ENCODE measurements around the gene PSG11. TPM values are rescaled to one million over a fixed set of nuclear protein-coding genes. Genes with fewer than 3 reads are reported as not detected.
"Not testable (repeated sequence)": the region's sequence is repeated elsewhere in the genome, so short reads cannot be mapped to it uniquely, and the experiment has no call there.

PSG11 gene
- total and polyA plus RNA-seq, 2 of the 4 experiments (the other 2 are of a cell fraction): 0.07 to 0.18 TPM

GRCh38 chr19:43019588-43019987, 6.7 kb downstream of the PSG11 start:
- H3K9me3 ChIP-seq (ENCODE audit: control insufficient read depth, insufficient read depth, low read length); BruUV-seq (replicated peaks); ATAC-seq (ENCODE audit: low read depth); H3K4me2 ChIP-seq (ENCODE audit: low read depth, low read length); H3K14ac ChIP-seq (replicated peaks; ENCODE audit: low read depth, low read length); H3K27ac ChIP-seq (ENCODE audit: insufficient read depth, low read length); H3K23ac ChIP-seq (ENCODE audit: low read depth, low read length); H3K4me1 ChIP-seq (ENCODE audit: control insufficient read depth, insufficient read depth, low read length); intact Hi-C loops (cut with micrococcal nuclease); H2BK20ac ChIP-seq (ENCODE audit: low read depth, low read length); H2AK5ac ChIP-seq (ENCODE audit: low read depth, low read length); H2BK5ac ChIP-seq (ENCODE audit: low read depth, low read length, poor library complexity, severe bottlenecking); H4K8ac ChIP-seq (ENCODE audit: low read depth in 2 of 2, low read length in 2 of 2); POLR2A ChIA-PET (ENCODE audit: unreplicated experiment); H3K36me3 ChIP-seq (ENCODE audit: control insufficient read depth, insufficient read depth, low read length); H3K4me3 ChIP-seq (ENCODE audit: insufficient read depth, low read depth, low read length); H4K20me1 ChIP-seq (ENCODE audit: insufficient read depth, low read length); in situ Hi-C loops (cut with MboI; ENCODE audit: low sequenced_read_pairs); H2BK15ac ChIP-seq (ENCODE audit: low read depth, low read length); H3K18ac ChIP-seq (ENCODE audit: low read depth, low read length); DNase-seq; H2AK9ac ChIP-seq (replicated peaks; ENCODE audit: low read depth, low read length, poor library complexity); H3K9me1 ChIP-seq (ENCODE audit: insufficient read depth, low read length); H3K79me1 ChIP-seq (ENCODE audit: low read depth in 1 of 2, low read length in 2 of 2); H4K5ac ChIP-seq (ENCODE audit: low read depth, low read length); dilution Hi-C loops (cut with HindIII; ENCODE audit: low sequenced_read_pairs, unreplicated experiment); H3K56ac ChIP-seq (ENCODE audit: extremely low read depth, insufficient read depth, low read length); H2AFZ ChIP-seq (replicated peaks; ENCODE audit: low read length, poor library complexity); CTCF ChIA-PET; H3K27me3 ChIP-seq (ENCODE audit: control insufficient read depth, insufficient read depth, low read length); H3K9ac ChIP-seq (ENCODE audit: low read depth, low read length): not testable (repeated sequence)
- H2BK120ac ChIP-seq (ENCODE audit: low read depth, low read length): 0 out of 2 replicates have a peak overlapping the region, but pooled peaks have one; percentile 19
- 0 out of 2 replicates have a peak, but pooled peaks have one; percentile 1 for TF ChIP-seq CTCF (conservative IDR thresholded peaks at IDR 0.05; ENCODE audit: low read depth, low read length)
- H4K91ac ChIP-seq (ENCODE audit: insufficient read depth, low read depth, low read length): peak overlapping the region; percentile 21; the same call in 1 of the 2 replicates
- peak overlapping the region; percentile 19; the same call in 1 of the 2 replicates for H3K4ac ChIP-seq (ENCODE audit: low read depth, low read length)

GRCh38 chr19:43005841-43006240, 20.4 kb downstream of the PSG11 start:
- H3K36me3 ChIP-seq (ENCODE audit: control insufficient read depth, insufficient read depth, low read length); H2AK5ac ChIP-seq (ENCODE audit: low read depth, low read length); H3K23ac ChIP-seq (ENCODE audit: low read depth, low read length); DNase-seq; H4K5ac ChIP-seq (ENCODE audit: low read depth, low read length); H2AFZ ChIP-seq (replicated peaks; ENCODE audit: low read length, poor library complexity); H3K4me3 ChIP-seq (ENCODE audit: insufficient read depth, low read depth, low read length); H3K9ac ChIP-seq (ENCODE audit: low read depth, low read length); H3K4me2 ChIP-seq (ENCODE audit: low read depth, low read length); H3K27ac ChIP-seq (ENCODE audit: insufficient read depth, low read length); in situ Hi-C loops (cut with MboI; ENCODE audit: low sequenced_read_pairs); H2BK15ac ChIP-seq (ENCODE audit: low read depth, low read length); H3K18ac ChIP-seq (ENCODE audit: low read depth, low read length); H3K4ac ChIP-seq (ENCODE audit: low read depth, low read length); H3K14ac ChIP-seq (replicated peaks; ENCODE audit: low read depth, low read length); dilution Hi-C loops (cut with HindIII; ENCODE audit: low sequenced_read_pairs, unreplicated experiment); POLR2A ChIA-PET (ENCODE audit: unreplicated experiment); H2BK120ac ChIP-seq (ENCODE audit: low read depth, low read length); H4K8ac ChIP-seq (ENCODE audit: low read depth in 2 of 2, low read length in 2 of 2); H3K9me1 ChIP-seq (ENCODE audit: insufficient read depth, low read length); H4K91ac ChIP-seq (ENCODE audit: insufficient read depth, low read depth, low read length); H3K27me3 ChIP-seq (ENCODE audit: control insufficient read depth, insufficient read depth, low read length); ATAC-seq (ENCODE audit: low read depth); H4K20me1 ChIP-seq (ENCODE audit: insufficient read depth, low read length); H3K79me1 ChIP-seq (ENCODE audit: low read depth in 1 of 2, low read length in 2 of 2); H3K4me1 ChIP-seq (ENCODE audit: control insufficient read depth, insufficient read depth, low read length); H2AK9ac ChIP-seq (replicated peaks; ENCODE audit: low read depth, low read length, poor library complexity); CTCF ChIA-PET; H3K9me3 ChIP-seq (ENCODE audit: control insufficient read depth, insufficient read depth, low read length); H2BK5ac ChIP-seq (ENCODE audit: low read depth, low read length, poor library complexity, severe bottlenecking); intact Hi-C loops (cut with micrococcal nuclease); H2BK20ac ChIP-seq (ENCODE audit: low read depth, low read length); BruUV-seq (replicated peaks); H3K56ac ChIP-seq (ENCODE audit: extremely low read depth, insufficient read depth, low read length): not testable (repeated sequence)
- no CpG with 5 or more reads among the region's 4 CpGs for WGBS, 2 experiments (ENCODE audit: extremely low coverage in 2 of 2, insufficient read length in 1 of 2)

Data from IMR-90 (cell line).